ENCODE data around the gene PLCG2.
"Not testable (repeated sequence)": the region's sequence is repeated elsewhere in the genome, so short reads cannot be mapped to it uniquely, and the experiment has no call there.

PLCG2 gene

DNA sequence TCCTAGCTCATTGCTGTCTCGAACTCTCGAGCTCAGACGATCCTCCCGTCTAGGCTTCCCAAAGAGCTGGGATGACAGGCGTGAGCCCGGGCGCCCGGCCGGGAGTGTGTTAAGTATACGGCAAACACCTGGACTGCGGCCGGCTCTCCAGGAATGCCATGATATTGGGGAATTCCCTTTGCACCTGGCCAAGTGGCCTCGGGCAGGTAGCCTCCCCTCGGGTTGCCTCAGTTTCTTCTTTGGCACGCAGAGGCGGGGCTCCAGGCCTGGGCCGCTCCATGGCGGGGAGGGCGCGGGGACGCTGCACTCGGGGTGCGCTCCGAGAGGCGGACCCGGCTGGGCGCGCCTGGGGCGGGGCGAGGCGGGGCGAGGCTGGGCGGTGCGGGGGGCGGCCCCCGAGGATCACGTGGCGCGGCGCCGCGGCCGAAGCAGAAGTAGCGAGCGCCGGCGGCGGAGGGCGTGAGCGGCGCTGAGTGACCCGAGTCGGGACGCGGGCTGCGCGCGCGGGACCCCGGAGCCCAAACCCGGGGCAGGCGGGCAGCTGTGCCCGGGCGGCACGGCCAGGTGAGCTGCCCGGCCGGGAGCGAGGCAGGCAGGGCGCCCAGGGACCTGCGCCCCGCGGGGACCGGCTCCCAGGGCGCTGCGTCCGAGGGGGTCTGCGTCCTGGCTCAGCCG is at the start of gene PLCG2:
Gene PLCG2, plus strand, starts transcription at position 431 of the 675 bp plus-strand sequence. CDS start 6,699 bp downstream, outside the sequence.
- DNase-seq: peak; percentile 83 to 88

DNA sequence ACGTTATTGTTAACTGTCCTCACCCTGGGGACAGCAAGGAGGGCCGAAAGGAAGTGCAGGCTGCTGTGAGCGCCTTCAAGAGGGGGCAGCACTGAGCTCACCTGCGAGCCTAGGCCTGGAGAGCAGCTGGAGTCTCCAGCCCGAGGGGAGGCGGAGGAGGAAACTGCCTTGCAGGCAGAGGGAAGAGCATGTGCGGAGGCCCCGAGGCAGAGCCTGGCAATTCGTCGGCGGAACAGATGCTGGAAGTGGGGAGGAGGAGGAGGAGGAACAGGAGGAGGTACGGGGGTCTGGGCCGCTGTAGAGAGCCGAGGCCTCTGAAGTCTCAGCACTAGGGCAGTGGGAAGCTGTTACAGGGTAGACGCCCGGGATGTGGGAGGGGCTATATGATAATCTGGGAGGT is 49.6 kb upstream of the PLCG2 start:
- no peak for DNase-seq

DNA sequence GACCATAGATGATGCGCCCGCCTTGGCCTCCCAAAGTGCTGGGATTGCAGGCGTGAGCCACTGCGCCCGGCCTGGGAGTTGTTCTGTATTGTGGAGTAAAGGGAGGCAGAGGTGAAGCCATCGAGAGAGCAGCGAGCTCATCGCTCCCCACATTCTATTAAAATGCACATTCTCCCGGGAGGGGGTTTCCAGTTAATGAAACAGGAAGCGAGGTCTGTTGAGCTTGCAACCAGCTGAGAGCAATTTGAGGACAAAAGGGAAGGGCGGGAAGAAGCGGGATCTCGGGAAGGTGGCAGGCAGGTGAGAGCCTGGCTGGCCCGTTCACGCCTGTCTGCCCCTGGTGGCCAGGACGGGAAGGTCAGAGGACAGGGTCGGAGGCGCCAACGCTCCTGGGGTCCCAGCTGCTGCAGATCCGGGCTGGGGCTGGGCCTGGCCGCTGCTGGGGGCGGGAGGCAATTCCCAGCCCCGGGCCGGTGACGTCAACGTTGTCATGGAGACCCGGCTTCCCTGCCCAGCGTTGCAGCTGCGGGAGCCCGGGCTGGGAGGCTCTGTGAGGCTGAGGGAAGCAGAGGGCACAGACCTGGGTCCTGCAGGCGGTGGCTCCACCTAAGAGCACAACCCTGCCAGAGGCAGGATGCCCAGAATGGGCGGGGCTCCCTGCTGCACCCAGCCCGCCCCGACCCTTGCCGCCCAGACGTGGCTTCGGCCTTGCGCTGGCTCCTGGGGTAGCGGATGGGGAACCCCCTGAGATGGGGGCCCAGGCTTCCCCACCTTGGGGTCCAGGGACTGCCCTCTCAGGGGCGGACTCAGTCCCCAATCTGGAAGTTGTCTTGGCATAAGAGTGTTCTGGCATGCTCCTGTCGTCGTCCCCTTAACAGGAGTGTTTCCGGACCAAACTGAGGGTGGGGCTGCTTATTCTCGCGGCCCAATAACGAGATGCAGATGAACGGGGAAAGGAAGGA is 48.7 kb upstream of the PLCG2 start:
- peak; percentile 70 to 76 for DNase-seq

DNA sequence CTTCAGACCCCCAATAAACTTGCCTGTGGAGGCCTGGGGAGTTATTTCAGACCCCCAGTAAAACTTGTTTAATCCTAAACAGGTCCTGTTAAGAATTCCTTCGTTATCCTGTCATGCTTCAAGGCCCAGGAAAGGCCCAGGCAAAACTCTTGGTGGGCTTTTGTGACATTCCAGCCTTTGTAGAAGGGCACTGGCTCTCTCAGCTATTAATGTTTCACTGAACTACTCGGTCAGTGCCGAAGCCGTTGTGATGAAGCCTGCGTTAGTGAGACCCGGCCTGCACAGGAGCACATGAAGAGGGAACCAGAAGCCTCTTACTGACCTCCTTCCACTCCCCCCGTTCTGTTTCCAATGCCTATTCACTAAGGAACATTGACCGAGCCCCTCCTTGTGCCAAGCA is 47.4 kb upstream of the PLCG2 start:
- DNase-seq: no peak

DNA sequence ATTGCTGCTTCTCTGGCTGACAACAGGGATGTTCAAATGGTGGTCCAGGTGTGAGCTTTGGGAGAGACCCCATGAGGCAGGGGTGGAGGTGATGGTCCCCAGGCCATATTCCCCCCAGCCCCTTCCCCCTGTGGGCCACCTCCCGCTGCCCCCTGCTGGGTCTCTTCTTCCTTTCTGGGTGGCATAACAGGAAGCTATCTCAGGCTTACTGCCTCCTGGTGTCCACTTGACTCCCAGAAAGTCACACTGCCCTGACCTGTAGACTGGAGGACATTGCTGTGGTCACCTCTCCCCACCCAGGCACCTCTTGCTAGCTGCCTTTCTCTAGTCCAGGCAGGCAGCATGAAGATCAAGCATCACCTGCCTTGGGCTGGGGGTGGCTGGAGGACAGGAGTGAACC is 46.4 kb upstream of the PLCG2 start:
- DNase-seq: no peak

DNA sequence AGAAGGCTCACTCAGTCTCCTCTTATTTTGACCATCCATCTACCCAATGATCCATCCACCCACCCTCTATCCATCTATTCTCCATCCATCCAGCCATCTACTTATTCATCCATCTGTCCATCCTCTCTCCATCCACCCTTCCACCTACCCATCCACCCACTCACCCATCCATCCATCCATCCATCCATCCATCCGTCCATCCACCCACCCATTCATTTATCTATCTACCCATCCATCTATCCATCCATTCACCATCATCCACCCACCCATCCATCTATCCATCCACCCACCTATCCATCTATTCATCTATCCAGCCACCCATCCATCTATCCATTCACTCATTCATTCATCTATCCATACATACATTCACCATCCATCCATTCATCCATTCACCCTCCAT is 45.8 kb upstream of the PLCG2 start:
- DNase-seq: no peak

DNA sequence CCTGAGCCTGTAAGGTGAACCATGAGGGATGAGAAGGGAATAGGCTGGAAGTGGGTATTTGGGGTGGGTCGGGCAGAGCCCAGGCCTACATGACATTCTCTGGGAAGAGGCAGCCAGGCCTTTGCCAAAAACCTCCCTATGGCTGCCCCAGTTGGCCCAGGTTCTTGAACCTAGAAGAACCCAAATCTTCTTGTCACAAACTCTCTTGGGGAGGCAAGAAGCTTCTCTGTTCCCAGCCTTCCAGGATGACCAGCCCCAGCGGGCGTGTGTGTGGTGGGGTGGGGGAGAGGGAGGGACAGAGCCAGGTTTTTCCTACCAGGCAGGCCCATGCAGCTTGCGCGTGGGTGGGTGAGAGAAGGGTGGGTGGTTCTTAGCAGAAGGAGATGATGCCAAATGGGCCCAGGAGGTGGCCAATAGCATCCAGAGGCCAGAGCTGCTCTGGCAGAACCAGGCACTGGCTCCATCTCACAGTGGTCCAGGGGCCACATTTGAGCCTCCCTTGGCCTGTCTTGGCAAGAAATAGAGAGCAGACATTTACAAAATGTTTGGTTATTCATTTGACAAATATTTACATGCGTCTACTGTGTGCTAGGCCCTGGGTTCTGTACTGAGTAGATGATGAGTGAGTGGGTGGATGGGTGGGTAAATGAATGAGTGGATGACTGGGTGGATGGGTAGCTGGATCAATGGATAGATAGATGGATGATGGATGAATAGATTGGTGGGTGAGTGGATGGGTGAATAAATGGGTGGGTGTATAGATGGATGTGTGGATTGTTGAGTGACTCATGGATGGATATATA is 44.3 kb upstream of the PLCG2 start:
- DNase-seq: no peak

DNA sequence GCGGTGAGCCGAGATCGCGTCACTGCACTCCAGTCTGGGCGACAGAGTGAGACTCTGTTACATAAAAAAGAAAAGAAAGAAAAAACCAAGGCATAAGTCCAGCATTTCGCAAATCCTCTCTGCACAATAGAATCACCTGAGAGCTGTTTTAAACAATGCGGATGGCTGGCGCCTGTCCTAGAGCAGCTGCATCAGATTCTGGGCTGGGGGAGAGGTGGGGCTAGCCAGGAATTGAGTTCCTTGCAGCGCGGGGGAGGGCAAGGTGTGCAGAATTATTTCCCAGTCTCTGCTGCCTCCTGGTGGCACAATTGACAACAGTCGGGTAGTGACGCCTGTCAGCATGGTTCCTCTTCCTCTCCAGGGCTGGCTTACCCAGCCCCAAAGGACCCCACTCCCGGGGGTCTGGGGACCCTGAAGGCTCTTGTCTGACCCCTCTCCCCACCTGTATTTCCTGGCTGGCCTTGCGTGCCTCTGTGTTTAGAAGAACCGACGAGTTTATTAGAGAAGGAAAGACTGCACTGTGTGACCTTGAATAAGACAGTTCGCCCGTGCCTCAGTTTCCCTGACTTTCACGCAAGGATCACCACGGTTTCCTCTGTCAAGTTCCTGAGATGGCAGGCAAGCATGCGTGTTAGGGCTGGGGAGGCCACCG is 41.1 kb upstream of the PLCG2 start:
- peak; percentile 90 for DNase-seq

DNA sequence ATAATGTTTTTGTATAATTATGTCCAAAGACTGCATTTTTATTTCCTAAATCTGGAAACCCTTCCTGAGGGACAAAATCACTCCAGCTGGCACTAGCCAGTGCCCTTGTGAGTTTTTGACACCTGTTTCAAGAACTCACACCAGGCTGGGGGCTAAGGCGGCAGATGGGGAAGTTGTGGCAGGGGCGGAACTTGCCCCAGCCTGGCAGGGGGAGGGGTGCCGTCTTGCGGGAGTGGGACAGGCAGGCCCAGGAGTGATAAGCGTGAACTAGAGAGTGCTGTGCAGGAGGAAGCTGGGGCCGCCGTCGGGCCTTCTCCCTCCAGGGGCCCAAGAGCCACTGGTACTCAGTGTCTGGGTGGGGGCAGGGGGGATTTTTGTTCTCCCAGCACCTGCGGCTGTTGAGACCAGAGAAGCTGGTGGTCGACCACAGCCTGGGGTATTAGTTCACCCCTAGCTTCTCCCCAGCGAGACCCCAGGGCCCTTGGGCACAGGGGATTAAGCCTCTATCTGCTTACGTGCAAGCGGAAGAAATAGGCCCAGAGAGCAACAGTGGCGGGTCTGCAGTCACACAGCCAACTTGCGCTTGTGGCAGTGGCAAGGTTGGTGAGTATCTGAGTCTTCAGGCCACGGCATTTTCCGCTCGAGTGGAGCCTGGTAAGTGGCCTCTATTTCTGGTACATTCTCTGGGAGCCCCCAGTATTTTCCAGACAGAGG is 40.2 kb upstream of the PLCG2 start:
- no peak for DNase-seq

DNA sequence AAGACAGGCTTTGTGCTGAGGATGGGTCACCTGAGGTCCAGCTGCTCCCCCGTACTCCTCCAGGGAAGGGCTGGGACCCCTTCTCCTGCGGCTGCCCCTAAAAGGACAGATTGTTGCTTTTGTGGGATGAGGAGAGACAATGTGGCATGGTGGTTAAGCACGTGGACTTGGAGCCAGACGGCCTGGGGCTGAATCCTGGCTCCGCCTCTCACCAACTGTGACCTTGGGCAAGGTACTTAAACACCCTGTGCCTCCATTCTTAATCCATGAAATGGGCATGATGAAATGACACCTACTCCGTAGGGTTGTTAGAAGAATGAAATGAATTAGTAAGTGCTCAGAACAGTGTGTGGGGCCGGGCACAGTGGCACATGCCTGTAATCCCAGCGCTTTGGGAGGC is 39.6 kb upstream of the PLCG2 start:
- DNase-seq: no peak

DNA sequence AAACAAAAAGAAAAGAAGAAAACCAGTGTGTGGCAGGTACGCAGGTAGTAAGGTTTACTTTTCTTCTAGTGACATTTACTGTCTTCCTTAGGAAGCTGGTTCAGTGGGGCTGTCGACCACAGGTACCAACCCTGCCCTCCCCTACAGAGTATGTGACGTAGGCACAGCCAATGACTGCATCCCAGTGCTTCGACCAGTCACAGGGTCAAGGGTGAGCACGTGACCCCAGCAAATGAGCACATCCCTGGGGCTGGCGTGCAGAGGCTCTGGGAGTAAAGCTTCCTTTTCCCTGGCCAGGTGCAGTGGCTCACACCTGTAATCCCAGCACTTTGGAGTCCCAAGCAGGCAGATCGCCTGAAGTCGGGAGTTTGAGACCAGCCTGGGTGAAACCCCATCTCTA is 38.9 kb upstream of the PLCG2 start:
- DNase-seq: no peak

DNA sequence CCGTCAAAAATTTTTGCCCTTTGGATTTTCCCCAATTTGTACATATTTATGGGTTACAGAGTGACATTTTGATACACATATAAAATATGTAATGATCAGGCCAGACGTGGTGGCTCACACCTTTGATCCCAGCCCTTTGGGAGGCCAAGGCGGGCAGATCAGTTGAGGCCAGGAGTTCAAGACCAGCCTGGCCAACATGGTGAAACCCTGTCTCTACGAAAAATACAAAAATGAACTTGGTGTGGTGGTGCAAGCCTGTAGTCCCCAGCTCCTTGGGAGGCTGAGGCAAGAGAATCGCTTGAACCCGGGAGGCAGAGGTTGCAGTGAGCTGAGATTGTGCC is 37.7 kb upstream of the PLCG2 start:
- DNase-seq: not testable (repeated sequence)

DNA sequence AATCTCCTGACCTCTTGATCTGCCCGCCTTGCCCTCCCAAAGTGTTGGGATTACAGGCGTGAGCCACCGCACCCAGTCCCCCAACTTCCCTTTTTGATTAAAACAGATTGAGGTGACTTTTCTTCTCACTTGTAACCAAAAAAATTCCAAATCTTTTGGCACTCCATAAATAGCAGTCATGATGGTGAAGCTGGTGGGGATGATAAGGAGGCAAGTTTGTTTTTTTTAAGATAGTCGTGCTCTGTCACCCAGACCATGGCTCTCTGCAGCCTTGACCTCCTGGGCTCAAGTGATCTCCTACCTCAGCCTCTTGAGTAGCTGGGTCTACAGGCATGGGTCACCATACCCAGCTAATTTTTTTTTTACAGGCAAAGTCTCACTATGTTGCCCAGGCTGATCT is 34.7 kb upstream of the PLCG2 start:
- DNase-seq: no peak

DNA sequence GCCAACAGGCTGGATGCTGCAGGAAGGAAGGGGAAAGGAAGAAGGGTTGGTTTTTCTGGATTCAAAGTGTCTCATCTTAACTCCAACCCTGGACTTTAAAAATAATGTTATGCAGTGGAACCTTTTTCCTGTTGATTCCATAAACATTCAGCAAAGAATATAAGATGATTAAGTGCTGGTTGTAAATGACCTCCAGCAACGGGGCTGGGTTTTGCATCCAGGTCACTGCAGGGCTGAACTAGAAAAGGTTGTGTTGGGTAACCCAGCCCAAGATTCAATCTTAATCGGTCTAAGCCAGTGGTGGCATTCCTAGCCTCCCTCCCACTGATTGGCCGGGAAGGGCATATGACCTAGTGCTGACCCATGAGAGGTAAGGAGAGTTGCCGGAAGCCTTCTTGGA is 34.2 kb upstream of the PLCG2 start:
- DNase-seq: no peak

DNA sequence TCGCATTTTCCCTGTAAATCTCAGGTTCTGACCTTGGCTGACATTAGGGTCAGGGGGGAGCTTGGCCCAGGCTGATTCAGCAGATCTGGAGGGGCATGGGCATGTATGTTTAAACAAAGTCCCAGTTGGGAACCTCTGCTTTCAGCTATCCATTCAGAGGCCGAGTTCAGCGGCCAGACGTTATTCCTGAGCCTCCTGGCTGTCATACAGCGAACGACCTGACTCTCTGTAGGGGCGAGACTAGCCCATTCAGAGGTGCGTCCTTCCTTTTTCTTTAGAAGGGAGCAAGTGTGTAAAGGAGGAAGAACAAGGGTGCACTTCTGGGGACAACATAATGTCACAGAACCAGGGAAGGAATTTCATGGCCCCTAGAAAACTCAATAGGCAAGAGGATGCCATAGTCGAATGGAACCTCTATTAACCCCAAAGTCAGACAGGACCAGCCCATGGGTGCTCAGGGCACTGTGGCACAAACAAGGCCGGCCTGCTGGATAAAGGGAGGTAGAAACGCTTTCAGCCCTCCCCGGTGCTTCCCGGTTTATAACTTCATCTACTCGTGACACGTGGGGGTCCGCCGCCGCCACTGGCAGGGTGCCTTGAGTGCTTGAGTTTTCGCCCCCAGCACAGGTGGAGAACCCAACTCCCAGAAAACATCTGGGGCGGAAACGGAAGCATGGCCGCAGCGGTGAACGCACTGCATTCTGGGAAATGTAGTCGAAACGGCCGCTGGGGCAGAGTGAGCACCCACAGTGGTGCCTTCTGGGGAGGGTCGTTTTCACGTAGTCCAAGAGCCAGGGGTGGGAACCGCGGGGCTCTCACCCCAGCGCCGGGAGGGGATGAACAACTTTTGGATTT is 33.2 kb upstream of the PLCG2 start:
- peak; percentile 84 for DNase-seq

DNA sequence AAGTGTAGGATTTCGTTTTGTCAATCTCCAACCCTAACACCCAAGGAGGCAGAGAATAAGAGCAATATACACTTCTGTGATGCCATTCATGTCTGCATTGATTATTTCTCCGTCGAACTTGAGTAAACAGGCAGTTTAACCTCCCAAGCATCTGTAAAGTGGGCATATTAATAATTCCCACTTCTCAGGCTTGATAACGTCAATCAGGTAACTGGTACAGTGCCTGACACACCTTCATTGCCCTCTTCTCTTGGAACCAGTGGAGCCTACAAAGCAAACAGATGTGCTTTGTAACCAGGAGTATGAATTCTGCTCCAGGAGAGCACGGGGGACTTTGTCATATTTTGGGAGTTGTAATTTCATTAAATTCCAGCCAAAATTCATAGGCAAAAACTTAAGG is 32.5 kb upstream of the PLCG2 start:
- no peak for DNase-seq

DNA sequence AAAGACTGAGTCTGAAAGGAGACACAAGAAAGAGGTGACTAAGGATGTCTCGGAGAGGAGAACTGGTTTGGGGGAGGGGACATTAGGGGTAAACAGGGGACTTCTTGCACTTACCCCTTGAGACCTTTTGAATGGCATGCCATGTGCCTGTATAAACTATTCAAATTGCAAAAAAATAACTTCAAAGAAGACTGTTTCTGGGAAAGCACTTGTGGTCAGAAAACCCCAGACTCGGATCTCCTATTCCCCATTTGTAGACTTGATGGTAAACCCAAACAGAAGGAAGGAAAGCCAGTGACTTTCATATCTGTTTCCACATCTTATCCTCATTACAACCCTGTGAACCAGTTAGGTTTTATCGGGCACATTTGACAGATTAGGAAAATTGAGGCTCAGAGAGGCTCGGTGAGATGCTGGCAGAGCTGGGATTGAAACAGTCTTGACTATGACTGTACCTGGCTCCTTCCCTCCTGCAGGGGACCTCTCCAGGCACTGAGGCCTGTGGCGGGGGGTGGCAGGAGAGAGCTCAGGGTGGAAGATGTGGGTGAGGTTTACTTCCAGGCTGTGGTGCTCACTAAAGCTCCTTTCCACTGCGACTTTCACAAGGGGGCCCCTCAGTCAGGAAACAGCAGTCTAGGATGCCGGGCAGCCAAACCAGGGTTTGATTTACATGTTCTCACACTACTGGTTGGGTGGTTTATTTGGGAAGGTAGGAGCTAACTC is 30.5 kb upstream of the PLCG2 start:
- no peak for DNase-seq

DNA sequence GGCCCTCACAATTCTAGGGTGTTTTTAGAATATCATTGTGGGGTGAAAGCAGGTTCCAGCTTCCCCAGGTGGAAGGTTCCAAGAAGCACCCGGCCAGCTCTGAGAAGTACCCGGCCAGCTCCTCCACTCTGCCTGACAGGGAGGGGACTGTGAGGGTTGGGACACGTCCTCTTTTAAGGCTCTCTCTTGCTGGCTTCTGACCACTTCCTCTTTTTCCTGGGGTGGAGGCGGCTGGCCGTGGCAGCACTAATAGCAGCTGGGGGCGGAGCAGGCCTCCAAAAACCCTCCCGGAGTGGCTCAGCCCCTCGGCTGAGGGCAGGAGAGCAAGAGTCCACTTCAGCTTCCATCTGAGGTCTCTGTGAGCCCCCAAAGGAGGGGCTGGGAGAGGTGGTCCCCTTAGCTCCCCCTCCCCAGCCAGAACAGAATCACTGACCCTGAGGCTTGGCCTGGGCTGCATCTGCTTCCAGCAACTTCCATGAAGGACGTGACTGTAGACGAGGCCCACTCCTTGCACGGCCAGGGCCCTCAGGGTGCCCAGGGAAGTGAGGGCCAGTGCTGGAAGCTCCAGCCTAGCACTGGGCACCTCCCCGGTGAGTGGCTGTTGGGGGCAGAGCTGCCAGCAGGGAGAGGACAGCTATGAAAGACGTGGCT is 26.7 kb upstream of the PLCG2 start:
- DNase-seq: no peak

DNA sequence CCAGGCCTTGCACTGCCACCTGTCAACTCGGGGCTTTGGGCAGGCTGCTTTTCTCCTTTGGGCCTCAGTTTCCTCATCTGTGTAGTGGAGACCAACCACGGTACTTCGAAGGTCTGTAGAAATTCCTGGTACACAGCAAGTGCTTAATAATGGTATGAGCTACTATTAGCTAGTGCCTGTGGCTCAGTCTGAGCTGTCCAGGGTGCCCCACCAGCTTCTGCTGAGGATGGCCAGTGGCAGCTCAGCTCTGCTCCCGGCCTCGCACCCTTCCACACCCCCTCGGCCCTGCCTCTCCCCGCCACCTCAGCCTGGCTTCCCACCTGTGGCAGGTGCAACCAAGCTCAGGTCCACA is 26.2 kb upstream of the PLCG2 start:
- DNase-seq: no peak

DNA sequence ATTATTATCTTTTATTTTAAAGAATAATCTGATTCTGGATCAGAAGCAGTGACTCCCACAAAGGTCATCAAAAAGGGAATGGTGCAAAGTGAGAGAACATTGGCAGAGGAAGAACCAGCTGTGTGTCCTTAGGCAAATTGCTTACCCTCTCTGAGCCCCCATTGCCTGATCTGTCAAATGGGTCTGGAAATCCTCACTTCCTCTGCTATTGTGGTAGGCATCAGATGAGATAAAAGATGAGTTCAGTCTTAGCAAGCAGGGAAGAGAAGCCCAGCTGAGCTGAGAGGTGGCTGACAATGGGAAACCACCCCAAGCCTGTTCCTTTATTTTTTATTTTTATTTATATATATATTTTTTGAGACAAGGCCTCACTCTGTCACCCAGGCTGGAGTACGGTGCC is 24.2 kb upstream of the PLCG2 start:
- DNase-seq: no peak
